Liver (tissue), 9 donors: ENCODE results near the gene SMIM10L2A. TPM values are rescaled to one million over a fixed set of nuclear protein-coding genes. Genes with fewer than 3 reads are reported as not detected.

Source experiments
- DNase-seq: peaks from one replicate; pipeline ENCODE4 v3.0.0-alpha.2; 2017; ENCODE audit warnings: low spot score
- H3K27ac ChIP-seq, 2 donors: one replicate each; pipeline ENCODE4 v1.7.0; 2013; ENCODE audit warnings: inconsistent platforms in 2 of 2, low read length in 2 of 2, control low read depth in 1 of 2, low read depth in 1 of 2, mild to moderate bottlenecking in 1 of 2
- H3K27me3 ChIP-seq, 4 donors: one replicate each; pipeline versions ENCODE4 v1.6.1 to v1.7.0; 2013; ENCODE audit warnings: low read length in 3 of 4, inconsistent platforms in 1 of 4, mild to moderate bottlenecking in 1 of 4, moderate library complexity in 1 of 4; ENCODE audit not compliant: control insufficient read depth in 4 of 4, insufficient read depth in 4 of 4
- H3K36me3 ChIP-seq, 4 donors: one replicate each; pipeline versions ENCODE4 v1.6.1 to v1.7.0; 2013; ENCODE audit warnings: low read length in 3 of 4, mild to moderate bottlenecking in 3 of 4, low read depth in 1 of 4, moderate library complexity in 1 of 4; ENCODE audit not compliant: control insufficient read depth in 4 of 4, insufficient read depth in 3 of 4
- H3K4me1 ChIP-seq, 4 donors: one replicate each; pipeline versions ENCODE4 v1.6.1 to v1.7.0; 2013; ENCODE audit warnings: low read length in 3 of 4, mild to moderate bottlenecking in 3 of 4, moderate library complexity in 1 of 4; ENCODE audit not compliant: control insufficient read depth in 4 of 4, insufficient read depth in 4 of 4
- H3K4me3 ChIP-seq, 3 donors: one replicate each; pipeline versions ENCODE4 v1.6.1 to v1.7.0; 2013; ENCODE audit warnings: low read length in 3 of 3, control low read depth in 1 of 3, low read depth in 1 of 3, mild to moderate bottlenecking in 1 of 3
- H3K9ac ChIP-seq, 2 donors: one replicate each; pipeline ENCODE4 v1.7.0; 2013; ENCODE audit warnings: low read length in 2 of 2, mild to moderate bottlenecking in 2 of 2, moderate library complexity in 2 of 2, control low read depth in 1 of 2, low read depth in 1 of 2
- H3K9me3 ChIP-seq, 4 donors: one replicate each; pipeline versions ENCODE4 v1.6.1 to v1.7.0; 2013; ENCODE audit warnings: low read length in 3 of 4; ENCODE audit not compliant: control insufficient read depth in 4 of 4
- EGR1 ChIP-seq, 2 donors: IDR thresholded peaks; 2 replicates each; pipeline ENCODE4 v1.6.1; 2016 to 2018; ENCODE audit warnings: antibody characterized with exemption in 2 of 2, low read depth in 2 of 2
- FOXA1 ChIP-seq: IDR thresholded peaks from 2 replicates; pipeline ENCODE4 v1.6.1; 2016; ENCODE audit warnings: antibody characterized with exemption
- HNF4A ChIP-seq, 2 donors: conservative IDR thresholded peaks; 2 replicates each; pipeline ENCODE4 v1.6.1; 2016; ENCODE audit warnings: antibody characterized with exemption in 2 of 2, mild to moderate bottlenecking in 2 of 2
- HNF4G ChIP-seq: IDR thresholded peaks from 2 replicates; pipeline ENCODE4 v1.6.1; 2016; ENCODE audit warnings: antibody characterized with exemption
- JUND ChIP-seq, 2 donors: IDR thresholded peaks; 2 replicates each; pipeline ENCODE4 v1.6.1; 2016; ENCODE audit warnings: antibody characterized with exemption in 2 of 2
- RAD21 ChIP-seq, 2 donors: IDR thresholded peaks; 2 replicates each; pipeline ENCODE4 v1.6.1; 2016; ENCODE audit warnings: antibody characterized with exemption in 2 of 2, mild to moderate bottlenecking in 2 of 2
- RXRA ChIP-seq, 2 donors: IDR thresholded peaks; 2 replicates each; pipeline ENCODE4 v1.6.1; 2017 to 2018; ENCODE audit warnings: antibody characterized with exemption in 2 of 2, mild to moderate bottlenecking in 1 of 2
- TAF1 ChIP-seq: conservative IDR thresholded peaks from 2 replicates; pipeline ENCODE4 v1.6.1; 2016; ENCODE audit warnings: antibody characterized with exemption, mild to moderate bottlenecking
- YY1 ChIP-seq: IDR thresholded peaks from 2 replicates; pipeline ENCODE4 v1.6.1; 2016; ENCODE audit warnings: antibody characterized with exemption, mild to moderate bottlenecking
- WGBS: extraction: QIAGEN DNeasy Blood & Tissue Kit; methylation state at CpG from one replicate; pipeline ENCODE4 v1.1.7; 2013; 5-methylcytosine and 5-hydroxymethylcytosine counted together
- polyA plus RNA-seq, 2 donors: library from polyadenylated mRNA; stranded (reverse) in 1 of 2; unstranded in 1 of 2; fragments of 200-250 nt in 1 of 2; fragments of >200 nt in 1 of 2; fragmentation: Nextera tagmentation in 1 of 2; extraction: Ambion mirVana in 1 of 2; gene quantifications; one replicate each; pipeline versions ENCODE4 v1.2.1 to v1.2.3, GENCODE V29; 2013 to 2015
- total RNA-seq, 2 donors: library from RNA; depleted of rRNA; stranded (reverse); fragments of >200 nt; gene quantifications; one replicate each; pipeline ENCODE4 v1.2.3, GENCODE V29; 2014
- TF ChIP-seq, protein P1 (sequence below): IDR thresholded peaks from 2 replicates; pipeline ENCODE4 v1.6.1; 2016; ENCODE audit warnings: antibody characterized with exemption, mild to moderate bottlenecking
- TF ChIP-seq, protein P2 (sequence below): fragments of 150-350 bp; IDR thresholded peaks from 2 replicates; pipeline ENCODE4 v1.5.1; 2017; ENCODE audit warnings: improper control_type of control experiment, low read depth, low read length; ENCODE audit not compliant: missing input control
- TF ChIP-seq, protein P3 (sequence below): IDR thresholded peaks from 2 replicates; pipeline ENCODE4 v1.6.1; 2016; ENCODE audit warnings: antibody characterized with exemption
- TF ChIP-seq, protein P4 (sequence below): IDR thresholded peaks from 2 replicates; pipeline ENCODE4 v1.6.1; 2016; ENCODE audit warnings: antibody characterized with exemption
- donor health status: healthy.
- donor health status: healthy.
- donor health status: healthy.
- donor health status: healthy.
- donor health status: healthy.

Gene SMIM10L2A
- total and polyA plus RNA-seq, 4 donors = 0.07 to 0.98 (median 0.13) TPM

DNA sequence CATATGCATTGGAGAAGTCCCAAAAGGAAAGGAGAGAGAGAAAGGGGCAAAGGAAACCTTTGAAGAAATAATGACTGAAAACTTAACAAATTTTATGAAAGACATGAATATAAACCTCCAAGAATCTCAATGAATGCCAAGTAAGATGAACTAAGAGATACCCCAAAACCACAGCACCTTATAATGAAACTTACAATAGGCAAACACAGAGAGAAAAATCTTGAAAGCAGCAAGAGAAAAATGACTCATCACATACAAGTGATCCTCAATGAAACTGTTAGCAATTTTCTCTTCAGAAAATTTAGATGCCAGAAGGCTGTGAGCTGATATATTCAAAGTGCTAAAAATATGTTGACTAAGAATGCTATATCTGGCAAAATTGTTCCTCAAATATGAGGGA is 10.1 kb downstream of the SMIM10L2A start (continued):
- TF ChIP-seq, protein P1, sequence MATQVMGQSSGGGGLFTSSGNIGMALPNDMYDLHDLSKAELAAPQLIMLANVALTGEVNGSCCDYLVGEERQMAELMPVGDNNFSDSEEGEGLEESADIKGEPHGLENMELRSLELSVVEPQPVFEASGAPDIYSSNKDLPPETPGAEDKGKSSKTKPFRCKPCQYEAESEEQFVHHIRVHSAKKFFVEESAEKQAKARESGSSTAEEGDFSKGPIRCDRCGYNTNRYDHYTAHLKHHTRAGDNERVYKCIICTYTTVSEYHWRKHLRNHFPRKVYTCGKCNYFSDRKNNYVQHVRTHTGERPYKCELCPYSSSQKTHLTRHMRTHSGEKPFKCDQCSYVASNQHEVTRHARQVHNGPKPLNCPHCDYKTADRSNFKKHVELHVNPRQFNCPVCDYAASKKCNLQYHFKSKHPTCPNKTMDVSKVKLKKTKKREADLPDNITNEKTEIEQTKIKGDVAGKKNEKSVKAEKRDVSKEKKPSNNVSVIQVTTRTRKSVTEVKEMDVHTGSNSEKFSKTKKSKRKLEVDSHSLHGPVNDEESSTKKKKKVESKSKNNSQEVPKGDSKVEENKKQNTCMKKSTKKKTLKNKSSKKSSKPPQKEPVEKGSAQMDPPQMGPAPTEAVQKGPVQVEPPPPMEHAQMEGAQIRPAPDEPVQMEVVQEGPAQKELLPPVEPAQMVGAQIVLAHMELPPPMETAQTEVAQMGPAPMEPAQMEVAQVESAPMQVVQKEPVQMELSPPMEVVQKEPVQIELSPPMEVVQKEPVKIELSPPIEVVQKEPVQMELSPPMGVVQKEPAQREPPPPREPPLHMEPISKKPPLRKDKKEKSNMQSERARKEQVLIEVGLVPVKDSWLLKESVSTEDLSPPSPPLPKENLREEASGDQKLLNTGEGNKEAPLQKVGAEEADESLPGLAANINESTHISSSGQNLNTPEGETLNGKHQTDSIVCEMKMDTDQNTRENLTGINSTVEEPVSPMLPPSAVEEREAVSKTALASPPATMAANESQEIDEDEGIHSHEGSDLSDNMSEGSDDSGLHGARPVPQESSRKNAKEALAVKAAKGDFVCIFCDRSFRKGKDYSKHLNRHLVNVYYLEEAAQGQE = no peak

DNA sequence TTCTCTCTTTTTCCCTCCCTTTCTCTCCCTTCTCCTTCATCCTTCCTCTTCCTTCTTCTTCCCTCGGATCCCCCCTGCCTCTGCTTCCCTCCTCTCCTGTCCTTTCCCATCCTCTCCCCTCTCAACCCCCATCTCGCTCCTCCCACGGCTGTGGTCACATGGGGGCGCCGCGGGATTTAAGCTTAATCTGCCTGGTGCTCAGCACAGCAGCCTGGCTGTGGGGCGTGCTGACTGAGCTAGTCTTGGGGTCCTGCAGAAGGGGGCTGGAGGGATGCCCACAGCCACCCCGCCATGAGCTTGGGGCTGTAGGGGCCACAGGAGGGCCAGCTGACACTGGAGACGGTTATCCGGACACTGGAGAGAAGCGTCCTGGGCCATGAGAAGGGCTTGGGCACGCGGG is 10.7 kb downstream of the SMIM10L2A start:
- no peak overlapping the region for H3K4me3 ChIP-seq
- H3K27ac ChIP-seq = no peak overlapping the region
- DNase-seq = no peak
- TF ChIP-seq RAD21 (IDR thresholded peaks at IDR 0.05) = no peak
- H3K9me3 ChIP-seq = no peaks in the 10 kb centered on the region
- H3K4me1 ChIP-seq = no peaks in the 10 kb centered on the region
- no peaks in the 10 kb centered on the region for H3K36me3 ChIP-seq
- WGBS = 76% methylated on average over 13 of the region's 13 CpGs
- no peaks in the 10 kb centered on the region for H3K27me3 ChIP-seq
- H3K9ac ChIP-seq = no peak overlapping the region

DNA sequence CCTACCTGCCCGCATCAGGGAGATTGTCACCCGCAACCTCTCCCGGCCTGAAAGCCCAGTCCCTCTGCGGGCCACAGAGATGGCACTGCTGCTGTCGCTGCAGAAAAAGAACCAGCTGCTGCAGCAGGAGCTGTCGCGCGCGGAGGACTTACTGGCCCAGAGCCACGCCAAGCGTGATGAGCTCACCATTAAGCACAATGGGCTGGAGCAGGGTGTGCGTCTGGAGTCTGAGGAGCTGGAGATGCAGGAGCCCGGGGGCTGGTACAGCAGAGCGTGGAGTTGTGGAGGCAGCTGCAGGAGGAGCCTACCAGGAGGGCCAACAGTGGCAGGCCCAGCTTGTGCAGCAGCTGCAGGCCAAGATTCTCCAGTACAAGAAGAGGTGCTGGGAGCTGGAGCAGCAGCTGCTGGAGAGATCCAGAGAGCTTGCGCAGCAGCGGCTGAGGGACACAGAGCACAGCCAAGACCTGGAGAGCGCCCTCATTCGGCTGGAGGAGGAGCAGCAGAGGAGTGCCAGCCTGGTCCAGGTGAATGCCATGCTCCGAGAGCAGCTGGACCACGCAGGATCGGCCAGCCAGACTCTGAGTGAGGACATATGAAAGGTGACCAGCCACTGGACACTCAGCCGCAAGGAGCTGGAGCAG is 11.3 kb downstream of the SMIM10L2A start:
- DNase-seq = no peak
- TF ChIP-seq JUND (IDR thresholded peaks at IDR 0.05) (no peak), EGR1 (IDR thresholded peaks at IDR 0.05; ENCODE audit: low read depth in 2 of 2) (no peak), YY1 (no peak), FOXA1 (no peak), HNF4G (no peak)
- Histone ChIP-seq H3K36me3 (no peaks in the 10 kb centered on the region), H3K9me3 (no peaks in the 10 kb centered on the region), H3K4me3 (no peak overlapping the region), H3K27ac (no peak overlapping the region), H3K9ac (no peak overlapping the region), H3K27me3 (no peaks in the 10 kb centered on the region), H3K4me1 (no peaks in the 10 kb centered on the region)
- WGBS = 91% methylated on average over 22 of the region's 22 CpGs

DNA sequence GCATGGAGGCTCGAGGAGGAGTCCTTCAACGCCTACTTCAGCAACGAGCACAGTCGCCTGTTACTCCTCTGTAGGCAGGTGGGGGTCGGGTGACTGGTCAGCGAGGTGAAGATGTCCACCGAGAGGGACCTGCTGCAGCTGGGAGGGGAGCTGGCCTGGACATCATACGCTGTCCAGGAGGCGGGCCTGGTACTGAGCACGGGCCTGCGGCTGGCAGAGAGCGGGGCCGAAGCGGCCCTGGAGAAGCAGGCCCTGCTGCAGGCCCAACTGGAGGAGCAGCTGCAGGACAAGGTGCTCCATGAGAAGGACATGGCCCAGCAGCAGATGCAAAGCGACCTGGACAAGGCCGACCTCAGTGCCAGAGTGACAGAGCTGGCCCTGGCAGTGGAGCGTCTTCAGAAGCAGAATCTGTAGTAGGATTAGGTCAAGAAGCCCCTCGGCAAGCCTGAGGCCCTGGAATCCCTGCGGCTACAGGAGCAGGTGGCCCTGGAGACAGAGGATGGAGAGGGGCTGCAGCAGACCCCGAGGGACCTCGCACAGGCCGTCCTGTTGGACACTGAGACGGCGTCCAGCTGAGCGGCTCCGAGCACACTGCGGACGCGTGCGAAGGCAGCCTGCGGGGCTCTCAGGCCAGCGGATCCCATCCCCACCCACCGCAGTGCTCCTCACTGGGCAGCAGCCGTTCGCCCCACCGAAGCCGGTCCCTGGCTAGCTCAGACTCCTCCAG is 11.9 kb downstream of the SMIM10L2A start:
- Histone ChIP-seq H3K9me3 (no peaks in the 10 kb centered on the region), H3K4me3 (no peak overlapping the region), H3K27ac (no peak overlapping the region), H3K27me3 (no peaks in the 10 kb centered on the region), H3K9ac (no peak overlapping the region), H3K4me1 (no peaks in the 10 kb centered on the region), H3K36me3 (no peaks in the 10 kb centered on the region)
- DNase-seq = no peak
- 96% methylated on average over 37 of the region's 37 CpGs for WGBS
- TF ChIP-seq RXRA (IDR thresholded peaks at IDR 0.05) (no peak), RAD21 (IDR thresholded peaks at IDR 0.05) (no peak), HNF4A (conservative IDR thresholded peaks at IDR 0.05) (no peak), YY1 (no peak), HNF4G (no peak), TAF1 (no peak)
- TF ChIP-seq, protein P2, sequence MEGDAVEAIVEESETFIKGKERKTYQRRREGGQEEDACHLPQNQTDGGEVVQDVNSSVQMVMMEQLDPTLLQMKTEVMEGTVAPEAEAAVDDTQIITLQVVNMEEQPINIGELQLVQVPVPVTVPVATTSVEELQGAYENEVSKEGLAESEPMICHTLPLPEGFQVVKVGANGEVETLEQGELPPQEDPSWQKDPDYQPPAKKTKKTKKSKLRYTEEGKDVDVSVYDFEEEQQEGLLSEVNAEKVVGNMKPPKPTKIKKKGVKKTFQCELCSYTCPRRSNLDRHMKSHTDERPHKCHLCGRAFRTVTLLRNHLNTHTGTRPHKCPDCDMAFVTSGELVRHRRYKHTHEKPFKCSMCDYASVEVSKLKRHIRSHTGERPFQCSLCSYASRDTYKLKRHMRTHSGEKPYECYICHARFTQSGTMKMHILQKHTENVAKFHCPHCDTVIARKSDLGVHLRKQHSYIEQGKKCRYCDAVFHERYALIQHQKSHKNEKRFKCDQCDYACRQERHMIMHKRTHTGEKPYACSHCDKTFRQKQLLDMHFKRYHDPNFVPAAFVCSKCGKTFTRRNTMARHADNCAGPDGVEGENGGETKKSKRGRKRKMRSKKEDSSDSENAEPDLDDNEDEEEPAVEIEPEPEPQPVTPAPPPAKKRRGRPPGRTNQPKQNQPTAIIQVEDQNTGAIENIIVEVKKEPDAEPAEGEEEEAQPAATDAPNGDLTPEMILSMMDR = no peak
- TF ChIP-seq, protein P1 = no peak
- TF ChIP-seq, protein P3, sequence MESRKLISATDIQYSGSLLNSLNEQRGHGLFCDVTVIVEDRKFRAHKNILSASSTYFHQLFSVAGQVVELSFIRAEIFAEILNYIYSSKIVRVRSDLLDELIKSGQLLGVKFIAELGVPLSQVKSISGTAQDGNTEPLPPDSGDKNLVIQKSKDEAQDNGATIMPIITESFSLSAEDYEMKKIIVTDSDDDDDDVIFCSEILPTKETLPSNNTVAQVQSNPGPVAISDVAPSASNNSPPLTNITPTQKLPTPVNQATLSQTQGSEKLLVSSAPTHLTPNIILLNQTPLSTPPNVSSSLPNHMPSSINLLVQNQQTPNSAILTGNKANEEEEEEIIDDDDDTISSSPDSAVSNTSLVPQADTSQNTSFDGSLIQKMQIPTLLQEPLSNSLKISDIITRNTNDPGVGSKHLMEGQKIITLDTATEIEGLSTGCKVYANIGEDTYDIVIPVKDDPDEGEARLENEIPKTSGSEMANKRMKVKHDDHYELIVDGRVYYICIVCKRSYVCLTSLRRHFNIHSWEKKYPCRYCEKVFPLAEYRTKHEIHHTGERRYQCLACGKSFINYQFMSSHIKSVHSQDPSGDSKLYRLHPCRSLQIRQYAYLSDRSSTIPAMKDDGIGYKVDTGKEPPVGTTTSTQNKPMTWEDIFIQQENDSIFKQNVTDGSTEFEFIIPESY = no peak
- TF ChIP-seq, protein P4, sequence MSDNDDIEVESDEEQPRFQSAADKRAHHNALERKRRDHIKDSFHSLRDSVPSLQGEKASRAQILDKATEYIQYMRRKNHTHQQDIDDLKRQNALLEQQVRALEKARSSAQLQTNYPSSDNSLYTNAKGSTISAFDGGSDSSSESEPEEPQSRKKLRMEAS = no peak
